ENCODE results near the gene GJA3. TPM values are rescaled to one million over a fixed set of nuclear protein-coding genes. Genes with fewer than 3 reads are reported as not detected.

Gene GJA3
- total RNA-seq, 2 experiments from 2014 or later = not detected

GRCh38 chr13:20141238-20142022, 19.4 kb downstream of the GJA3 start:
- H3K4me3 ChIP-seq (ENCODE audit: low read depth, low read length, poor library complexity, severe bottlenecking) = no peak overlapping the region
- H4K20me1 ChIP-seq (ENCODE audit: insufficient read depth, low read length) = no peaks in the 10 kb centered on the region
- H3K9me3 ChIP-seq (ENCODE audit: low read length) = no peaks in the 10 kb centered on the region
- no peak overlapping the region for H3K4me2 ChIP-seq (ENCODE audit: low read length)
- TF ChIP-seq EZH2phosphoT487 (IDR thresholded peaks at IDR 0.05; ENCODE audit: borderline replicate concordance, low read depth, low read length) = no peak
- H3K27ac ChIP-seq (ENCODE audit: low read depth, low read length, poor library complexity, severe bottlenecking) = no peak overlapping the region
- no peak for DNase-seq (ENCODE audit: low spot score)
- CTCF ChIA-PET (ENCODE audit: unreplicated experiment) = no interaction called here
- no peaks in the 10 kb centered on the region for H3K4me1 ChIP-seq (ENCODE audit: insufficient read depth, low read length, poor library complexity, severe bottlenecking)
- no peaks in the 10 kb centered on the region for H3K36me3 ChIP-seq (ENCODE audit: insufficient read depth, low read length)
- no TSS peak for BruUV-seq (replicated peaks)
- H3K9me2 ChIP-seq (ENCODE audit: insufficient read depth, low read length) = no peaks in the 10 kb centered on the region
- no peaks in the 10 kb centered on the region for H3K79me2 ChIP-seq (ENCODE audit: insufficient read depth, low read depth, low read length)
- intact Hi-C loops (cut with micrococcal nuclease; ENCODE audit: unreplicated experiment) = no loop called here
- H2AFZ ChIP-seq (ENCODE audit: low read length) = no peak overlapping the region
- POLR2A ChIA-PET = no interaction called here

GRCh38 chr13:20140487-20140886, 20.4 kb downstream of the GJA3 start:
- Histone ChIP-seq H3K9me3 (ENCODE audit: low read length) (no peaks in the 10 kb centered on the region), H4K20me1 (ENCODE audit: insufficient read depth, low read length) (no peaks in the 10 kb centered on the region), H3K4me3 (ENCODE audit: low read depth, low read length, poor library complexity, severe bottlenecking) (no peak overlapping the region), H3K9me2 (ENCODE audit: insufficient read depth, low read length) (no peaks in the 10 kb centered on the region), H3K36me3 (ENCODE audit: insufficient read depth, low read length) (no peaks in the 10 kb centered on the region), H3K27ac (ENCODE audit: low read depth, low read length, poor library complexity, severe bottlenecking) (no peak overlapping the region), H2AFZ (ENCODE audit: low read length) (no peak overlapping the region), H3K4me1 (ENCODE audit: insufficient read depth, low read length, poor library complexity, severe bottlenecking) (no peaks in the 10 kb centered on the region), H3K79me2 (ENCODE audit: insufficient read depth, low read depth, low read length) (no peaks in the 10 kb centered on the region), H3K4me2 (ENCODE audit: low read length) (no peak overlapping the region)
- intact Hi-C loops (cut with micrococcal nuclease; ENCODE audit: unreplicated experiment) = no loop called here
- ChIA-PET CTCF (ENCODE audit: unreplicated experiment) (no interaction called here), POLR2A (no interaction called here)
- no TSS peak for BruUV-seq (replicated peaks)
- DNase-seq (ENCODE audit: low spot score) = no peak
- TF ChIP-seq EZH2phosphoT487 (IDR thresholded peaks at IDR 0.05; ENCODE audit: borderline replicate concordance, low read depth, low read length) (no peak), CTCF (conservative IDR thresholded peaks at IDR 0.05; ENCODE audit: low read length) (no peak)

- Histone ChIP-seq H4K20me1 (ENCODE audit: insufficient read depth, low read length) (no peaks in the 10 kb centered on the region), H3K9me2 (ENCODE audit: insufficient read depth, low read length) (no peaks in the 10 kb centered on the region), H3K4me3 (ENCODE audit: low read depth, low read length, poor library complexity, severe bottlenecking) (no peak overlapping the region), H3K4me1 (ENCODE audit: insufficient read depth, low read length, poor library complexity, severe bottlenecking) (no peaks in the 10 kb centered on the region), H3K9me3 (ENCODE audit: low read length) (no peaks in the 10 kb centered on the region), H3K79me2 (ENCODE audit: insufficient read depth, low read depth, low read length) (no peaks in the 10 kb centered on the region), H3K27ac (ENCODE audit: low read depth, low read length, poor library complexity, severe bottlenecking) (no peak overlapping the region), H3K36me3 (ENCODE audit: insufficient read depth, low read length) (no peaks in the 10 kb centered on the region), H3K4me2 (ENCODE audit: low read length) (no peak overlapping the region), H2AFZ (ENCODE audit: low read length) (no peak overlapping the region)
- ChIA-PET POLR2A (no interaction called here), CTCF (ENCODE audit: unreplicated experiment) (no interaction called here)
- DNase-seq (ENCODE audit: low spot score) = no peak
- intact Hi-C loops (cut with micrococcal nuclease; ENCODE audit: unreplicated experiment) = no loop called here
- BruUV-seq (replicated peaks) = no TSS peak
- TF ChIP-seq CTCF (conservative IDR thresholded peaks at IDR 0.05; ENCODE audit: low read length) = no peak
- no peak for TF ChIP-seq EZH2phosphoT487 (IDR thresholded peaks at IDR 0.05; ENCODE audit: borderline replicate concordance, low read depth, low read length)
Measured at GRCh38 chr13:20137875-20138274, 23.0 kb downstream of the GJA3 start.
